Astrocyte of the spinal cord (primary cell): ENCODE data around the gene ZFHX3.

Source experiments
- DNase-seq: peaks from one replicate; pipeline ENCODE4 v3.0.0; 2011; ENCODE audit warnings: low read depth, low spot score
- H3K4me3 ChIP-seq: 2 replicates; pipeline ENCODE4 v1.5.1; 2011; ENCODE audit warnings: low read depth, mild to moderate bottlenecking, low read length, moderate library complexity
- CTCF ChIP-seq: IDR thresholded peaks from 2 replicates; pipeline ENCODE4 v1.5.1; 2012; ENCODE audit warnings: low read depth, mild to moderate bottlenecking, low read length, inconsistent platforms
- in situ Hi-C: cut with HindIII; loops from 2 replicates; pipeline ENCODE4 v1.10.0; 2017; ENCODE audit warnings: low sequenced_read_pairs

The ZFHX3 gene

GRCh38 chr16:72969812-72970211 lies 78.1 kb downstream of the ZFHX3 start:
- TF ChIP-seq CTCF: no peak
- in situ Hi-C loops: no loop called here
- no peak overlapping the region for H3K4me3 ChIP-seq
- no peak for DNase-seq

GRCh38 chr16:72969146-72969545 lies 78.8 kb downstream of the ZFHX3 start:
- TF ChIP-seq CTCF: no peak
- no peak overlapping the region for H3K4me3 ChIP-seq
- DNase-seq: no peak
- in situ Hi-C loops: no loop called here

- TF ChIP-seq CTCF: no peak
- no peak overlapping the region for H3K4me3 ChIP-seq
- no peak for DNase-seq
- in situ Hi-C loops: no loop called here
These were observed 80.0 kb downstream of the ZFHX3 start for GRCh38 chr16:72967941-72968340.

- in situ Hi-C loops: no loop called here
These were observed 84.2 kb downstream of the ZFHX3 start for GRCh38 chr16:72963533-72964315.

GRCh38 chr16:72962347-72962746 lies 85.6 kb downstream of the ZFHX3 start:
- in situ Hi-C loops: no loop called here
- no peak overlapping the region for H3K4me3 ChIP-seq
- no peak for DNase-seq
- TF ChIP-seq CTCF: no peak

More at GRCh38 chr16:72963533-72964315, 84.2 kb downstream of the ZFHX3 start:
- peak; percentile 2 for TF ChIP-seq CTCF
- H3K4me3 ChIP-seq: no peak overlapping the region
- peak; percentile 45 for DNase-seq

- no peak overlapping the region for H3K4me3 ChIP-seq
- DNase-seq: no peak
- in situ Hi-C loops: no loop called here
- no peak for TF ChIP-seq CTCF
These were observed 86.1 kb downstream of the ZFHX3 start for GRCh38 chr16:72961863-72962262.
